Measurements from ENCODE around the gene PSMD1.
"Not testable (repeated sequence)": the region's sequence is repeated elsewhere in the genome, so short reads cannot be mapped to it uniquely, and the experiment has no call there.

PSMD1 gene

GRCh38 chr2:231193216-231193615, 136.5 kb downstream of the PSMD1 start:
- Histone ChIP-seq H2BK120ac (ENCODE audit: low read depth, low read length) (no peak overlapping the region), H3K79me2 (ENCODE audit: control insufficient read depth, insufficient read depth, low read length) (no peaks in the 10 kb centered on the region), H4K5ac (ENCODE audit: low read length) (no peak overlapping the region), H3K23ac (ENCODE audit: low read length) (no peak overlapping the region), H3K27ac (ENCODE audit: low read depth, low read length) (no peak overlapping the region), H2BK5ac (ENCODE audit: low read length) (no peak overlapping the region), H3K79me1 (ENCODE audit: low read length) (no peaks in the 10 kb centered on the region), H3K4ac (ENCODE audit: low read depth, low read length) (no peak overlapping the region), H3K27me3 (ENCODE audit: insufficient read depth, low read length, poor library complexity) (no peaks in the 10 kb centered on the region), H3K56ac (ENCODE audit: low read length) (no peak overlapping the region), H3K36me3 (ENCODE audit: control insufficient read depth, insufficient read depth, low read length) (no peaks in the 10 kb centered on the region), H2AK5ac (ENCODE audit: low read length) (no peak overlapping the region), H3K4me2 (ENCODE audit: low read length) (no peak overlapping the region), H3K4me1 (ENCODE audit: control insufficient read depth, low read depth, low read length) (peaks cover 9% of the 10 kb centered on the region), H3K4me3 (ENCODE audit: low read length) (no peak overlapping the region), H3K9ac (ENCODE audit: low read length) (no peak overlapping the region), H2BK15ac (replicated peaks; ENCODE audit: low read depth) (no peak overlapping the region), H4K8ac (ENCODE audit: low read depth, low read length) (peak overlapping the region; percentile 66), H3K18ac (ENCODE audit: low read length) (no peak overlapping the region)
- no peak for DNase-seq
- no CpG with 5 or more reads among the region's 3 CpGs for WGBS (ENCODE audit: extremely low coverage, insufficient coverage, low lambda C conversion rate)

- DNase-seq = no peak
- Histone ChIP-seq H3K4me3 (ENCODE audit: low read length) (no peak overlapping the region), H2BK15ac (replicated peaks; ENCODE audit: low read depth) (no peak overlapping the region), H3K4me1 (ENCODE audit: control insufficient read depth, low read depth, low read length) (peaks cover 11% of the 10 kb centered on the region), H3K79me2 (ENCODE audit: control insufficient read depth, insufficient read depth, low read length) (peaks cover 3% of the 10 kb centered on the region), H3K18ac (ENCODE audit: low read length) (no peak overlapping the region), H3K4ac (ENCODE audit: low read depth, low read length) (no peak overlapping the region), H2BK5ac (ENCODE audit: low read length) (no peak overlapping the region), H3K27ac (ENCODE audit: low read depth, low read length) (no peak overlapping the region), H3K4me2 (ENCODE audit: low read length) (no peak overlapping the region), H3K36me3 (ENCODE audit: control insufficient read depth, insufficient read depth, low read length) (no peaks in the 10 kb centered on the region), H3K27me3 (ENCODE audit: insufficient read depth, low read length, poor library complexity) (no peaks in the 10 kb centered on the region), H4K5ac (ENCODE audit: low read length) (no peak overlapping the region), H3K9ac (ENCODE audit: low read length) (no peak overlapping the region), H2BK120ac (ENCODE audit: low read depth, low read length) (no peak overlapping the region), H2AK5ac (ENCODE audit: low read length) (no peak overlapping the region), H3K56ac (ENCODE audit: low read length) (no peak overlapping the region), H3K23ac (ENCODE audit: low read length) (no peak overlapping the region), H3K79me1 (ENCODE audit: low read length) (peaks cover 5% of the 10 kb centered on the region), H4K8ac (ENCODE audit: low read depth, low read length) (no peak overlapping the region)
- WGBS (ENCODE audit: extremely low coverage, insufficient coverage, low lambda C conversion rate) = no CpG with 5 or more reads among the region's 5 CpGs
Observed at GRCh38 chr2:231196592-231196991, 139.9 kb downstream of the PSMD1 start.

- H3K27ac ChIP-seq (ENCODE audit: low read depth, low read length); H4K8ac ChIP-seq (ENCODE audit: low read depth, low read length); H3K79me1 ChIP-seq (ENCODE audit: low read length); H3K4ac ChIP-seq (ENCODE audit: low read depth, low read length); H3K23ac ChIP-seq (ENCODE audit: low read length); H3K4me3 ChIP-seq (ENCODE audit: low read length); H2BK5ac ChIP-seq (ENCODE audit: low read length); H3K56ac ChIP-seq (ENCODE audit: low read length); H3K18ac ChIP-seq (ENCODE audit: low read length); H2BK120ac ChIP-seq (ENCODE audit: low read depth, low read length); H3K9ac ChIP-seq (ENCODE audit: low read length); H3K27me3 ChIP-seq (ENCODE audit: insufficient read depth, low read length, poor library complexity); H3K4me2 ChIP-seq (ENCODE audit: low read length); H2AK5ac ChIP-seq (ENCODE audit: low read length); H3K4me1 ChIP-seq (ENCODE audit: control insufficient read depth, low read depth, low read length); H3K79me2 ChIP-seq (ENCODE audit: control insufficient read depth, insufficient read depth, low read length); H4K5ac ChIP-seq (ENCODE audit: low read length); H2BK15ac ChIP-seq (replicated peaks; ENCODE audit: low read depth); DNase-seq; H3K36me3 ChIP-seq (ENCODE audit: control insufficient read depth, insufficient read depth, low read length): not testable (repeated sequence)
- no CpG with 5 or more reads among the region's 7 CpGs for WGBS (ENCODE audit: extremely low coverage, insufficient coverage, low lambda C conversion rate)
Observed at GRCh38 chr2:231197196-231197595, 140.5 kb downstream of the PSMD1 start.

- peak overlapping the region; percentile 96 for H3K9ac ChIP-seq (ENCODE audit: low read length)
- H3K23ac ChIP-seq (ENCODE audit: low read length) = no peak overlapping the region
- H3K27ac ChIP-seq (ENCODE audit: low read depth, low read length) = no peak overlapping the region
- no peak overlapping the region for H2AK5ac ChIP-seq (ENCODE audit: low read length)
- H2BK5ac ChIP-seq (ENCODE audit: low read length) = no peak overlapping the region
- peaks cover 2% of the 10 kb centered on the region for H3K36me3 ChIP-seq (ENCODE audit: control insufficient read depth, insufficient read depth, low read length)
- H3K4me1 ChIP-seq (ENCODE audit: control insufficient read depth, low read depth, low read length) = peaks cover 6% of the 10 kb centered on the region
- no peak overlapping the region for H2BK120ac ChIP-seq (ENCODE audit: low read depth, low read length)
- peak overlapping the region; percentile 61 for H3K4me2 ChIP-seq (ENCODE audit: low read length)
- peak overlapping the region; percentile 99 for H3K56ac ChIP-seq (ENCODE audit: low read length)
- peaks cover 5% of the 10 kb centered on the region for H3K79me1 ChIP-seq (ENCODE audit: low read length)
- peaks cover 3% of the 10 kb centered on the region for H3K79me2 ChIP-seq (ENCODE audit: control insufficient read depth, insufficient read depth, low read length)
- WGBS (ENCODE audit: extremely low coverage, insufficient coverage, low lambda C conversion rate) = no CpG with 5 or more reads among the region's 11 CpGs
- no peak overlapping the region for H4K8ac ChIP-seq (ENCODE audit: low read depth, low read length)
- no peak overlapping the region for H3K4ac ChIP-seq (ENCODE audit: low read depth, low read length)
- H3K27me3 ChIP-seq (ENCODE audit: insufficient read depth, low read length, poor library complexity) = no peaks in the 10 kb centered on the region
- H3K18ac ChIP-seq (ENCODE audit: low read length) = no peak overlapping the region
- peak overlapping the region; percentile 89 for H3K4me3 ChIP-seq (ENCODE audit: low read length)
- no peak overlapping the region for H2BK15ac ChIP-seq (replicated peaks; ENCODE audit: low read depth)
- peak overlapping the region; percentile 24 for H4K5ac ChIP-seq (ENCODE audit: low read length)
- DNase-seq = peak; percentile 33
Observed at GRCh38 chr2:231197706-231198290, 141.1 kb downstream of the PSMD1 start.

GRCh38 chr2:231198291-231199173, 141.9 kb downstream of the PSMD1 start, which contains the start of gene ARMC9:
TSS of gene ARMC9 (plus strand) at chr2:231198631. CDS start at chr2:231206239, 7,608 bp downstream.
- Histone ChIP-seq H2BK15ac (replicated peaks; ENCODE audit: low read depth) (no peak within 1 kb of the TSS), H3K4me1 (ENCODE audit: control insufficient read depth, low read depth, low read length) (peaks cover 6% of the 10 kb centered on the region), H3K27ac (ENCODE audit: low read depth, low read length) (peak within 1 kb of the TSS; percentile 4), H2BK5ac (ENCODE audit: low read length) (peak within 1 kb of the TSS; percentile 82), H3K9ac (ENCODE audit: low read length) (peak within 1 kb of the TSS; percentile 96), H2AK5ac (ENCODE audit: low read length) (peak within 1 kb of the TSS; percentile 32), H3K56ac (ENCODE audit: low read length) (peak within 1 kb of the TSS; percentile 99), H4K8ac (ENCODE audit: low read depth, low read length) (no peak within 1 kb of the TSS), H3K23ac (ENCODE audit: low read length) (no peak within 1 kb of the TSS), H3K36me3 (ENCODE audit: control insufficient read depth, insufficient read depth, low read length) (peaks cover 2% of the 10 kb centered on the region), H4K5ac (ENCODE audit: low read length) (peak within 1 kb of the TSS; percentile 24), H3K4ac (ENCODE audit: low read depth, low read length) (no peak within 1 kb of the TSS), H2BK120ac (ENCODE audit: low read depth, low read length) (no peak within 1 kb of the TSS), H3K4me3 (ENCODE audit: low read length) (peak within 1 kb of the TSS; percentile 89), H3K4me2 (ENCODE audit: low read length) (peak within 1 kb of the TSS; percentile 89), H3K18ac (ENCODE audit: low read length) (no peak within 1 kb of the TSS), H3K79me1 (ENCODE audit: low read length) (peaks cover 6% of the 10 kb centered on the region), H3K79me2 (ENCODE audit: control insufficient read depth, insufficient read depth, low read length) (peaks cover 3% of the 10 kb centered on the region), H3K27me3 (ENCODE audit: insufficient read depth, low read length, poor library complexity) (no peaks in the 10 kb centered on the region)
- peak; percentile 89 for DNase-seq
- no CpG with 5 or more reads among the region's 83 CpGs for WGBS (ENCODE audit: extremely low coverage, insufficient coverage, low lambda C conversion rate)
